Vagina (tissue), 2 donors: ENCODE measurements around the gene NCK1.

Experiments
- CTCF ChIP-seq, 3 experiments: fragments of 450-650 bp in 2 of 3; fragments of 200-600 bp in 1 of 3; sonication (generic) in 1 of 3; IDR thresholded peaks; one replicate each; pipeline ENCODE4 v1.5.1; 2017 to 2019; ENCODE audit warnings: antibody characterized with exemption in 3 of 3, mild to moderate bottlenecking in 2 of 3, moderate library complexity in 2 of 3
- POLR2A ChIP-seq, 2 donors: fragments of 450-650 bp; IDR thresholded peaks; one replicate each; pipeline ENCODE4 v1.6.1; 2017; ENCODE audit warnings: antibody characterized with exemption in 2 of 2, mild to moderate bottlenecking in 2 of 2, moderate library complexity in 2 of 2
- POLR2AphosphoS5 ChIP-seq, 2 donors: sonication (generic); formaldehyde crosslinking; IDR thresholded peaks; one replicate each; pipeline ENCODE4 v1.9.0; 2017; ENCODE audit warnings: antibody characterized with exemption in 2 of 2, mild to moderate bottlenecking in 2 of 2, low read depth in 1 of 2; ENCODE audit not compliant: insufficient read depth in 1 of 2

DNA sequence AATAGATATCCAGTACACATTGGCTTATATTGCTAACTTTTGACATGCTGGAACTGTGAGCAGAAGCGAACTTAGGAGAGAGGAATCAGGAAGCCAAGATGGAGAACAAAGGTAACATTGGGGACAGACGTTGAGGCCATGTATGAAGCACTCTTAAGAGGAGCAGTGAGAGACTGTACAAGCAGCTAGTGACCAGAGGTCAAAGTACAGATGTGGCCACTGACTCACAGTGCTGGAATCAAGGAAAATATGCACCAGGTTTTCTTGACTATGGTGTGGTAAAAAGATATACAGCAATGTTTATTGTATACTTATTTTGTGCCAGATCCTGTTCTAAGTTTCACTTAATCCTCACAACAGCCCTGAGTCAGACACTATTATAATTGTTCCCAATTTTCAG is 93.8 kb downstream of the NCK1 start:
- TF ChIP-seq CTCF (IDR thresholded peaks at IDR 0.05) (no peak), POLR2A (IDR thresholded peaks at IDR 0.05) (no peak), POLR2AphosphoS5 (IDR thresholded peaks at IDR 0.05; ENCODE audit: insufficient read depth in 1 of 2, low read depth in 1 of 2) (no peak)
